Erythroblast (primary cell): ENCODE results near the gene ADGRF1.

Experiments
- DNase-seq, 2 experiments: peaks; one replicate each; lab custom pipeline; 2025; lab: John Stamatoyannopoulos, UW
- GATA1 ChIP-seq: IDR thresholded peaks from 2 replicates; pipeline ENCODE4 v1.6.1; 2011; ENCODE audit warnings: low read depth, mild to moderate bottlenecking, control low read depth, low read length, moderate library complexity
- POLR2A ChIP-seq: IDR thresholded peaks from 2 replicates; pipeline ENCODE4 v1.6.1; 2011; ENCODE audit warnings: mild to moderate bottlenecking, low read length

ADGRF1 gene

DNA sequence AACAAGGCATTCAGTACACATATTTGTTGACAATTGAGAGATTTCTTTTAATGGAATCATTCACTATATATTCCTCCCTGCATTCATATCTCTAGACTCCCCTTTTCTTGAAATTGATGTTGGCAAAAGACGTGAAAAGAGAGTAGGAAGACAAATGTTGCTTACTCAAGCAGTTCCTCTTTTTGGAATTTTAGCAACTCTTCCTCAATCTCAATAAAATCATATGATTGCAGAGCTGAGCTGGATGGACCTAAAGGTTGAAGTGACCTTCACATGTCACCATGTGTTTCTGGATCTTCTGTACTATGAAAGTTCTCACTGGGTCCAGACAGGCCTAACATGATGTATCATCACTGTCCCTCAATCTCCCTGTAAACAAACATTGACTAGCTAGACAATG, 18.6 kb downstream of the ADGRF1 start:
- DNase-seq = no peak
- no peak for TF ChIP-seq POLR2A
- TF ChIP-seq GATA1 = no peak

DNA sequence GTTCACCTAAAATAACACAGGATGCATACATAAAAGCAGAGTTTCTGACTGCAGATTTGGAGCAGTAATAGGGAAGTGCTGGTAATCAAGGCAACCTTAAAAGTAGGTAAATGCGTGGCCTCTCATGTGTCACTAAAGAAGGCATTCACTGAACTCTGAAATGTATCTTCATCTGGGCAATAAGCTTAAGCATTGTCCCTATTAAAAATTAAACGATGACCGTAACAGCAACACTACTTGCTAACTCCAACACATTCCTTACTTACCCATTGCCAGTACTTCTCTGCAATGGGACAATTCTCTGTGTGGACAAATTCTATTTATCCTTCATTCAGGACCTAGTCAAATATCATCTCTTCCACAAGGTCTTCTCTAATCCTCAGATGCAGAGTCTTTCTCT, 19.9 kb downstream of the ADGRF1 start:
- TF ChIP-seq GATA1 (no peak), POLR2A (no peak)
- no peak for DNase-seq

DNA sequence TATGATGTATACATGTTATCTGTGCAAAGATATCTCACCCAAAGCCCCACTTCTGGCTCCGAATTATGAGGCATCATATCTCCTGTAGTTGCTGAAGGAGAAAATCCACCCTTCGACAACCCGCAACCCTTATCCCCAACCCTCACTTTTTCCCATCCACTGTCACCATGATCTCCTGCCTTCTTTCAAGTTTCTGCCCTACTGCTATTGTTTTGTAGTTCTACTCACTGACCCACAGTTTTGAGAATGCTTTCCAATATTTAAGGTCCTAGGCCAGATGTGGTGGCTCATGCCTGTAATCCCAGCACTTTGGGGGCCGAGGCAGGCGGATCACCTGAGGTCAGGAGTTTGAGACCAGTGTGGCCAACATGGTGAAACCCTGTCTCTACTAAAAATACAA, 22.2 kb downstream of the ADGRF1 start:
- TF ChIP-seq POLR2A (no peak), GATA1 (no peak)

DNA sequence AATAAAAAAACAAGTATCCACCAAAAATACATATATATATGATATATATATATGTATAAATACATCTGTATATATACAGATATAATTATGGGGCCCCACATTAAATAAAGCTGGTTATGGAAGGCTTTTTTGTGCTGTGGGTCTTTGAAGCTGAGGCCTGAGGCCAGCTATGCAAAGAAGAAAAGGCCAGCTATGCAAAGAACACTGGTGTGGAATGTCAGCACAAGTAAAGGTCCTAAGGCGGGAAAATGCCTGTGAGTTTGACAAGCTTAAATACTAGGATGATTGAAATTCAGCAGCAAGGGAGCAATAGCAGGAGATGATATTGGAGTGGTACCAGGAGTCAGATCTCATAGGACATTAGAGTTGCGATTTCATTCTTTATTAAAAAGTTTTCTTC, 25.2 kb downstream of the ADGRF1 start:
- TF ChIP-seq POLR2A = no peak
- no peak for TF ChIP-seq GATA1
- DNase-seq = no peak

More for the DNA sequence above, 22.2 kb downstream of the ADGRF1 start:
- DNase-seq = no peak

DNA sequence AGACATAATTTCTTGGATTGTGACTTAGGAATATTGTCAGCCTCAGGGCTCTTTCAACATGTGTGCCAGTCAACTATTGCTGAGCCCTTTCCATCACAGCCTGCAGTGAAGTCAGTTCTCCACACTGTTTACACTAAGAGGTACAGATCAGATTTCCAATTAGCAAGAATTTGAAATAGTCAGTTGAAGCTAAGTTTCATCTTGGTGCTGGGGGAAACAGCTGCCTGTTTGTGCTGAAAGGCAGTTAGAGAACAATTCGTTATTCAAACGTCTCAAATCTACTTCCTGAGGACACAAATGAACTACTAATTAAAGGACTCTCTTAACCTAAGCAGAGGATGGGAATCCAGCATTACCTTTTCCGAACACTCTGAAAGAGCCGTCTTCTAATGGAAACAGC, 25.9 kb downstream of the ADGRF1 start:
- no peak for DNase-seq

DNA sequence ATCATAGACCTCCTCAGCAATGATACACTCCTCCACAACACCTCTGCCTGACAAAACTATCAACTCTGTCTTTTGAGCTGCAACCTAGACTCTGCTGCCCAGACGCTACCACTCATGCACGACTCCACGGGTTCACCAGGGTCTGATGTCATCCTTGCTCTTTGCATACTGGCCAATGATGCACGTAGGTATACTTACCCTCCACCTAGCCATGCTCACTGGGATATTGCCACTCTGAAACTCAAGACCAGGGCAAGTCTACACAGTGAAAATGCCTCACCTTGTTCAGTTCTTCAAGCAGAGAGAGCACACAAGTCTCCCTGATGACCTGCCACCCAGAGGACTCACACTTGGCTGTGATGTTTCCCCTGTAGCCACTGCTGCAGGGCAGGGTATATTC, 27.7 kb downstream of the ADGRF1 start:
- no peak for DNase-seq
- no peak for TF ChIP-seq GATA1
- no peak for TF ChIP-seq POLR2A

More for the DNA sequence above, 25.9 kb downstream of the ADGRF1 start:
- TF ChIP-seq GATA1 (no peak), POLR2A (no peak)

DNA sequence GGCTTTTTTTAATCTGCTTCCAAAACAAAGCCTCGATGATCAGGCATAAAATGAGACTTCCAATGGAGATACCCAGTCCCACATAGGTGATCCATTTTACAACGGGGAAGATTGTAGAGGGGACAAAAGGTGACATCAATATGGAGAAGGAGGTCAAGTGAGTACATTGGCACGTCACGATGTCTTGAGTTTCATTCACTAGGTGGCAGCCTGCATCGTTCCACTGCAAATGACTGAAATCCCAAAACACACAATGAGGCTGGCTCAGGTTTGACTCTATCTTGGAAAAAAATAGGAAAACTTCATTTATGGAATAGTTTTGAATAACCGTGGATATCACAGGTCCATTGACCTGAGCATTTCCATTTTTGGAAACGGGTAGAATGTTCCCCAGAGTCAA, 32.5 kb downstream of the ADGRF1 start:
- DNase-seq = no peak
- TF ChIP-seq POLR2A (no peak), GATA1 (no peak)

DNA sequence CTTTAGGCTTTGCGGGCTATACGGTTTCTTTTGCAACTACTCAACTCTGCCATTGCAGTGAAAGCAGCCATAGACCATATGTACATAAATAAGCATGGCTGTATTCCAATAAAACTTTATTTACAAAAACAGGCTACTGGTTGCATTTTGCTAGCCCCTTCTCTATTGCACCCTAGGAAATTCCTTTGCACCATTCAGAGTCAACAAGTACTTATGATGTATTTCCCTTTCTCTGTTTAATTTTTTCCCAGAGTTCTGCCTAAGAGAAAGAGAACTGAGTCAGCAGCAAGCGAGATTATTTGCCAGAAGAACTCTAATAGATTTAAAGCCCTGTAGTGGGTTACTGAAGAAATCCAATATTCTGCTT, 33.8 kb downstream of the ADGRF1 start:
- TF ChIP-seq GATA1 (no peak), POLR2A (no peak)
- DNase-seq = no peak

DNA sequence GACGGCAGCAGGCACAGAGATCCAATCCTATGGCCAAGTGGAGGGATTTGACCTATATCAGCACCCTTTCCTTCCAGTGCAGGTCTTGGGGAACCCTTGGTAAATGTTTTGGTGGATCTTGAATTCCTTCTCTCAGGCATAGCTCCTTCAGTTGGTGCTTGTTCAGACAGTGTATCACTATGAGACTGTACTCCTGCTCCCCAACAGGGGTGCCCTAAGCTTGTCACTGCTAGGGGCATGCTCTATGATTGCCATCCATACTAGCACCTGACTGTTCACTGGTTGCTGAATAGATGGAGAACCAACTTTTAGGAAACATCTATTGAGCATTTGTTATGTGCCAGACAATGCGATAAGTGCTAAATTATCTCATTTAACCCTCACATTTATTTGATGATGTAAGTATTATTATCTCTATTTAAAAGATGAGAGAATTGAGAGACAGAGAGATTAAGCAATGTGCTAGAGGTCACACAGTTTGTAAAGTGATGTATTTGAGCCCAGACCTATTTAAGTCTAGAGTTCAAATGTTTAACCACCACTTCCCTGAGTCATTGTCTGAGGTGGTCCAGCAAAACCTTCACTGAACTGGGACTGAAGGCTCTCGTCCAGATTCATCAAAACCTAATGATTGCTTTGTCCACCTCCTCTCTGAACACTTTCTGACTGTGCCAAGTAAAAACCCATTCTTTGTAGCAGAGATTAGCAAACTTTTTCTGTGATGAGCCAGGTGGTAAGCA, 34.3 kb downstream of the ADGRF1 start:
- TF ChIP-seq POLR2A (no peak), GATA1 (no peak)
- DNase-seq = no peak

DNA sequence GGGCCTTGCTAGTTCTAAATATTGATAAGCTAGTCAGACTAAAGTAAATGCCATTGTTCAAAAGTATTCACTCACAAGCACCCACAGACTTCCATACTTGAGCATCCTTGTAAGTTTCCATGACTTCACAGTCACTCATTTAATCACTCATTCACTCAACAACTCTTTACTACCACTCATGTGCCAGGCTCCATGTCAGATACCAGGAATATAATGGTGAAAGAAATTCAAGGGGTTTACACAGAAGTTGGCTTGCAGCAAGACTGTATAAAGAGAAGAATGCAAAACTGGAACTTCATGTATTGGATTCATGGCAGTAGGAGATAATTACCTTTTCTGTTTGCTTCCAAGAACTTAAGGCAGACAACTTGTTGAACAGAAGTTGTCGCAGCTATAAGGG, 36.6 kb downstream of the ADGRF1 start:
- no peak for DNase-seq
- no peak for TF ChIP-seq GATA1
- TF ChIP-seq POLR2A = no peak

DNA sequence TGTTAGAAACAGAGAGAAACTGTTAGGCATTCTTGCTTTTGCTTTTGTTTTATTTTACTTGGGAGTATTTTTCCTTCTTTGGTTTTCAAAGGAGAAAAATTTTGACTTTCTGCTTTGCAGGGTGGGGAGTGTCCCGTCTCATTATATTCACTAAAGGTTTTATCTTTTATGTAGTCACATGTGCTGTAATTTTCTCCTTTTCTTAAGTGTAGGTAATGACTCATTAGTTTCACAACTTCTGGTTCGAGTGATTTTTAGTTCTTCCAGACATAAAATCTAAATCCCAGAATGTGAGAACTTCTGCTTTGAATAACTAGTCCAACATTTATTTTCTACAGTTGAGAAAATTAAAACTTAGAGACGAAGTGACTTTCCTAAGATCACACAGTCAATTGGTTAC, 37.7 kb downstream of the ADGRF1 start:
- DNase-seq = no peak
- TF ChIP-seq POLR2A (no peak), GATA1 (no peak)

DNA sequence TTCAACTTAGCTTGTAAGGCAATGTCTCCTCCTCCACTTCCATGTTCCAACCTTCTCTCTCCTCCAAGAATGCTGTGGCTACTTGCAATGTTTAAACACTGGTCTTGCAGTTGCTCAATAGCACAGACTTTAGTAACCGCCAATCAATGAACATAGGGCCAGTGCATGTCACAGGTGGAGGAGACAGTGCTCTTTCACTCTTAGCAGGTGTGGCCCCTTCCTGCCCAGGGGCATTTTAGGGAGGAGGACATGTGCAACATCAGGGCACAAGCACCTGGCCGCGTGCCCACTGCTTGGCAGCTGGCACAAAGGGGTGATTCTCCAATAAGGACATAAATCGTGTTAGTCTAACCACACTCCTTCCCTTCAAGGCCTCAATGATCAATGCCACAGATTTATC, 41.3 kb downstream of the ADGRF1 start:
- DNase-seq = no peak
- no peak for TF ChIP-seq POLR2A

DNA sequence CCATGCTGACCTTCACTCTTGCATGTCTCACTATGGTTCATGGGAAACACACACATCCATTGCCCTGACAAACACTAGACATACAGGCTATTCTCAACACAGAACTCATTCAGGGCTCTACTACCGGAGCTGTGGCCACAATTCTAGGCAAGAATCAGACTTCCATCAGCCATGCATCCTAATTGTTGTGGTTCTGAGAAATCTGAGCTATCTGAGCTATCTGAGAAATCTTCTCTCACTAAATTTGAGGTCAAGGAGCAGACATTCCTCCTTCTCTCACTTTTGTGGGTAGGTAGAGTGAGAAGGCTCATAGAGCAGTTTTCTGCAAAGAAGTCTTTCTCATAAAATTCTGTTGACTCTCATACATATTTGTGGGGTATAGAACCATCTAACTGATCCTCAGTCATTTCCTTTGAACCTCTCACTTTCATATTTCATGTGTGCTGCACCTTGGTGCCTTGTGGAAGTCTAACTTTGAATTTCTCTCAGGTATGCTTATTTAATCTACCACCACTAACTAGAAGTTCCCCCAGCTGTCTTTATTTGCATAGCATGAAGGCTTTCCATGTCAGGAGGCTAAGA, 43.6 kb downstream of the ADGRF1 start:
- TF ChIP-seq POLR2A = no peak
- TF ChIP-seq GATA1 = no peak
- DNase-seq = no peak

DNA sequence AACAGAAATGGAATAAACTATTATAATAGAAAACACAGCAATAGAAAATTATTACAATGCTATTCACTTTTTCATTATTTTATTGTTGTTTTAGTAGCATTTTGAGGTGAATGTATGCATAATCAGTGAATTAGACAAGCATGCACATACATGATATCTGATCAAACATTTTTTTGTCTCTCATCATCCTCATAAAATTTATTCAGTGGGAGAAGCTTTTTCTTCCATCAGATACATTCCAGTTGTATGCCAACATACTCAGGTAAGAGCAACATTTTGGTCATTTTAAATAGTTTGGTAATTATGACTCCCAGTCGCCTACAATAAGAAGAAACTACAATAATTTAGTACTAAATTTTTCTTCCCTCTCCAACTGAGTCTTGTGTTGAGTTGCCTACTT, 44.5 kb downstream of the ADGRF1 start:
- TF ChIP-seq POLR2A = no peak
- TF ChIP-seq GATA1 = no peak
- no peak for DNase-seq

DNA sequence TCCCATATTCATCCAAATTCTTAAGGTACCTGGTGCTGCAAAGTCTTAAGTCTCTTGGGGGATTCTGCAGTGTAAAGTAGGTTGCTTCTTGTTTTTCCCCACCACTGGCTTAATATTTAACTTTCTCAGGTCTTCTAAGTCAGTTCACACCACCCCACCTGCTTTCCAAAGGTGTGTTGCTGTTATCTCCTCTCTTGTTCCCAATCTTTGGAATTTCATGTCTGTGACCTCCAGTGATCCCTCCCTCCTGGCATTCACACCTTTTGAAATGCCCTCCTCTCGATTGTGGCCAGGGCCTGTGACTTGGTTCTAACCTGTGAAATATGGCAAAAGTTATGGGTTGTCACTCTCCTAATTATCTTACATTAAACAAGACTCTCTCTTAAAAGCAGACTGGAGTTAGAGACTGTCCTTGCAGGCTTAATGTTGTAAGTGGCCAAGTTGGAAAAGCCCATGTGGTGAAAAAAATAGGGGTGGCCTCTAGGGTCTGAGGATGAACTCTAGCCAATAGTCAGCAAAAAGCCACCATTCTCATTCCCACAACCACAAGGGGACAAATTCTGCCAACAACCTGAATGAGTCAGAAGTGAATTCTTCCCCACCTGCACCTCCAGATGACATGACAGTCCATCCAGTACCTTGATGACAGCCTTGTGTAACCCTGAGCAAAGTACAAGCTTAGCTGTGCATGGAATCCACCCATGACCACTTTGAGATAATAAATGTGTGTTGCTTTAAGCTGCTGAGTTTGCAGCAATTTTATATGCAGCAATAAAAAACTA, 45.1 kb downstream of the ADGRF1 start:
- TF ChIP-seq POLR2A (no peak), GATA1 (no peak)

More for the DNA sequence above, 45.1 kb downstream of the ADGRF1 start:
- no peak for DNase-seq
